ENCODE data around the gene FLNB. TPM values are rescaled to one million over a fixed set of nuclear protein-coding genes. Genes with fewer than 3 reads are reported as not detected.

Gene FLNB
- total and polyA plus RNA-seq, 9 of the 15 experiments (the other 6 are each of a cell fraction or from before 2014, with no cell fraction given) = 9.4 to 48.1 (median 25.6) TPM

DNA sequence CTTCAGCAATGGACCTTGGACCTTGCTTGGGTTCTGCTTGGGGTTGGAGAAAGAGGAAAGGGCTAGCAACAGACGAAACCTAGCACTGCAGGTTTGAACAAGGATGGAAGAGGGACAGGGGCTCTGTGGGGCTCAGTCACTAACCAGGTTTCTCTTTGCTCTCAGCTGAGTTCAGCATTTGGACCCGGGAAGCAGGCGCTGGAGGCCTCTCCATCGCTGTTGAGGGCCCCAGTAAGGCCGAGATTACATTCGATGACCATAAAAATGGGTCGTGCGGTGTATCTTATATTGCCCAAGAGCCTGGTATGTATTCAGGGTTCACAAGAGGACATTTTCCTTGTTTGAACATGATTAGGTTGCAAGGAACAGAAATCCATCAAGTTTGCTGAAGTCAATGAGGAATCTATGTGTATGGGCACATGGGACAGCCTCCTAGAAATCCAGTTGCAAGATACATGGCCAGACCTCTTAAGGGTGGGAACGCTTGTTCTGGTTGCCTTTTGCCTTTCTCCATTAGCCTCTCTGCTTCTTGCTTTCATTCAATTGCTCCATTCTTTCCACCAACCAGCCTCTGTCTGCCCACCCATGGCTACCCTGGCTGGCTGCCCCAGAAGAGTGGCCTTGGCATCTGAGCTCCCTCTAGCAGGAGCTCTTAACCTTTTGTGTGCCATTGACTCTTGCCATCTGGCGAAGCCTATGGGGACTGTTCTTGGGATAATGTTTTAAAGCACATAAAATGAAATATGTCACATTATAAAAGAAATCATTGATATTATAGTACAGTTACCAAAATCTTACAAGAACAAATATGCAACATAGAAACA lies 146.6 kb downstream of the FLNB start:
- Histone ChIP-seq H3K27ac (ENCODE audit: extremely low read depth, low read depth, low read length) (no peak overlapping the region), H3K9me1 (ENCODE audit: control insufficient read depth, insufficient read depth, low read length) (no peaks in the 10 kb centered on the region), H3K79me2 (ENCODE audit: control insufficient read depth, insufficient read depth, low read length) (no peaks in the 10 kb centered on the region), H3K4me2 (ENCODE audit: insufficient read depth, low read length) (no peak overlapping the region), H4K20me1 (replicated peaks; ENCODE audit: control insufficient read depth, insufficient read depth, low read length) (no peaks in the 10 kb centered on the region), H3K36me3 (ENCODE audit: control insufficient read depth, insufficient read depth, low read length) (peaks cover 50% of the 10 kb centered on the region; the same call in 2 of the 3 replicates), H3K4me3 (no peak overlapping the region), H3K27me3 (ENCODE audit: control insufficient read depth in 2 of 2, insufficient read depth in 2 of 2, low read length in 2 of 2) (no peaks in the 10 kb centered on the region), H3K9ac (ENCODE audit: insufficient read depth in 1 of 2, low read depth in 2 of 2, low read length in 2 of 2) (no peak overlapping the region), H3K4me1 (replicated peaks in 1 of 2; ENCODE audit: control insufficient read depth in 2 of 2, insufficient read depth in 2 of 2, low read length in 2 of 2) (no peaks in the 10 kb centered on the region), H2AFZ (ENCODE audit: low read depth, low read length) (no peak overlapping the region), H3K9me3 (replicated peaks; ENCODE audit: control insufficient read depth, insufficient read depth, low read depth, low read length) (no peaks in the 10 kb centered on the region)
- FAIRE-seq = no peak
- in situ Hi-C loops (cut with MboI) (loop anchor here (25.0 kb wide), 1 partner anchor 143 kb away; the partner anchor contains the start of gene FLNB), intact Hi-C loops (cut with micrococcal nuclease) (no loop called here)
- no TSS peak for BruUV-seq (replicated peaks)
- DNase-seq (ENCODE audit: extremely low read depth in 1 of 4, low spot score in 3 of 4) = no peak
- TF ChIP-seq ZBTB7A (IDR thresholded peaks at IDR 0.05; ENCODE audit: borderline replicate concordance, control insufficient read depth, low read depth, low read length) (no peak), ZNF12 (CRISPR knock-in tag; IDR thresholded peaks at IDR 0.05) (no peak), PATZ1 (CRISPR knock-in tag; IDR thresholded peaks at IDR 0.05; ENCODE audit: borderline replicate concordance) (no peak), KHSRP (IDR thresholded peaks at IDR 0.05) (no peak), ZNF449 (CRISPR knock-in tag; IDR thresholded peaks at IDR 0.05) (no peak), SIN3B (IDR thresholded peaks at IDR 0.05; ENCODE audit: low read depth) (no peak), ZNF589 (CRISPR knock-in tag; IDR thresholded peaks at IDR 0.05; ENCODE audit: low read depth) (no peak), PYGO2 (tag; IDR thresholded peaks at IDR 0.05) (no peak), GTF2F1 (IDR thresholded peaks at IDR 0.05; ENCODE audit: low read depth, low read length) (no peak), ZNF696 (CRISPR knock-in tag; conservative IDR thresholded peaks at IDR 0.05) (no peak), ELF2 (CRISPR knock-in tag; IDR thresholded peaks at IDR 0.05) (no peak)
- TF ChIP-seq, protein P1, sequence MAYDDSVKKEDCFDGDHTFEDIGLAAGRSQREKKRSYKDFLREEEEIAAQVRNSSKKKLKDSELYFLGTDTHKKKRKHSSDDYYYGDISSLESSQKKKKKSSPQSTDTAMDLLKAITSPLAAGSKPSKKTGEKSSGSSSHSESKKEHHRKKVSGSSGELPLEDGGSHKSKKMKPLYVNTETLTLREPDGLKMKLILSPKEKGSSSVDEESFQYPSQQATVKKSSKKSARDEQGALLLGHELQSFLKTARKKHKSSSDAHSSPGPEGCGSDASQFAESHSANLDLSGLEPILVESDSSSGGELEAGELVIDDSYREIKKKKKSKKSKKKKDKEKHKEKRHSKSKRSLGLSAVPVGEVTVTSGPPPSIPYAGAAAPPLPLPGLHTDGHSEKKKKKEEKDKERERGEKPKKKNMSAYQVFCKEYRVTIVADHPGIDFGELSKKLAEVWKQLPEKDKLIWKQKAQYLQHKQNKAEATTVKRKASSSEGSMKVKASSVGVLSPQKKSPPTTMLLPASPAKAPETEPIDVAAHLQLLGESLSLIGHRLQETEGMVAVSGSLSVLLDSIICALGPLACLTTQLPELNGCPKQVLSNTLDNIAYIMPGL (CRISPR knock-in tag; IDR thresholded peaks at IDR 0.05) = no peak
- TF ChIP-seq, protein P2, sequence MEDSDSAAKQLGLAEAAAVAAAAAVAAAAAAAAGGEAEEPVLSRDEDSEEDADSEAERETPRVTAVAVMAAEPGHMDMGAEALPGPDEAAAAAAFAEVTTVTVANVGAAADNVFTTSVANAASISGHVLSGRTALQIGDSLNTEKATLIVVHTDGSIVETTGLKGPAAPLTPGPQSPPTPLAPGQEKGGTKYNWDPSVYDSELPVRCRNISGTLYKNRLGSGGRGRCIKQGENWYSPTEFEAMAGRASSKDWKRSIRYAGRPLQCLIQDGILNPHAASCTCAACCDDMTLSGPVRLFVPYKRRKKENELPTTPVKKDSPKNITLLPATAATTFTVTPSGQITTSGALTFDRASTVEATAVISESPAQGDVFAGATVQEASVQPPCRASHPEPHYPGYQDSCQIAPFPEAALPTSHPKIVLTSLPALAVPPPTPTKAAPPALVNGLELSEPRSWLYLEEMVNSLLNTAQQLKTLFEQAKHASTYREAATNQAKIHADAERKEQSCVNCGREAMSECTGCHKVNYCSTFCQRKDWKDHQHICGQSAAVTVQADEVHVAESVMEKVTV (CRISPR knock-in tag; IDR thresholded peaks at IDR 0.05) = no peak
- ATAC-seq = no peak
- ChIA-PET CTCF (ENCODE audit: low intra/inter-chr PET ratio) (no interaction called here), POLR2A (no interaction called here)
- 86% methylated on average over 8 of the region's 10 CpGs for WGBS (ENCODE audit: insufficient coverage, low coverage, missing lambda C conversion rate)

Data from K562 (cell line).